ENCODE data around the gene LIG1.

DNA sequence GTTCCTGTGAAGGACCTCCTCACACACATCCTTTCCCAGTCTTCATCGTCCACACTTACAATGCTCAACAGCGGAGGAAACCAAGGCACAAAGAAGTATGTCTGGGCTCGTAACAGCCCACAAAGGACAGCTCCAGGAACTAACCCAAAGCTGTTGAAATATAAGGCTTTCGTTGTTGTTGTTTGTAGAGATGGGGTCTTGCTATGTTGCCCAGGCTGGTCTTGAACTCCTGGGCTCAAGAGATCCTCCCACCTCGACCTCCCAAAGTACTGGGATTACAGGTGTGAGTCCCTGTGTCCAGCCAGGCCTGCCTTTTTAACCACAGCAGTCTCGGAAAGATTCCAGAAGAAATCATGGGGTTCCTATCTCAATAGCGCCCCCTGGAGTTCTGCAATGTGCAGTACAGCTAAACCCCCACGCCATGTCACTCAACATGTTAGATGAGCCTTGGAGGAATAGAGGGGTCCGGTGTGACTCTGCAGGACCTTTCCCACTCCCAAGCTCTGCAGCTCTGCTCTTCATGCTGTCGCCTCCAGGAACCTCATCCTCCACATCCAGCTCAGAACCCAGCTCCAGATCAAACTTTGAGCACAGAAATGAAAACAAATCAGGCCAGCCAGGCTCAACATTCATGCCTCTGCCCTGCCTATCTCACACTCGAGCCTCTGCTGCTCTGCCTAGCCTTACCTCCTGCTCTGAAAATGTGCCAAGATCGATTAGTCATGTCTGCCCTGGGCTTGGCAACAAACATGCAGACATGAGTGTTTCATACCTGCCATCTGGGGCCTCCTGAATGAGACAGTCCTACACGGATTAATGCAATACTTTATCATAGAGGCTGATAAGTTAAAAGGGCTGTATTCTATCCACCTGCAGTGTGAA is 67.0 kb downstream of the LIG1 start:
- TF ChIP-seq, protein P1, sequence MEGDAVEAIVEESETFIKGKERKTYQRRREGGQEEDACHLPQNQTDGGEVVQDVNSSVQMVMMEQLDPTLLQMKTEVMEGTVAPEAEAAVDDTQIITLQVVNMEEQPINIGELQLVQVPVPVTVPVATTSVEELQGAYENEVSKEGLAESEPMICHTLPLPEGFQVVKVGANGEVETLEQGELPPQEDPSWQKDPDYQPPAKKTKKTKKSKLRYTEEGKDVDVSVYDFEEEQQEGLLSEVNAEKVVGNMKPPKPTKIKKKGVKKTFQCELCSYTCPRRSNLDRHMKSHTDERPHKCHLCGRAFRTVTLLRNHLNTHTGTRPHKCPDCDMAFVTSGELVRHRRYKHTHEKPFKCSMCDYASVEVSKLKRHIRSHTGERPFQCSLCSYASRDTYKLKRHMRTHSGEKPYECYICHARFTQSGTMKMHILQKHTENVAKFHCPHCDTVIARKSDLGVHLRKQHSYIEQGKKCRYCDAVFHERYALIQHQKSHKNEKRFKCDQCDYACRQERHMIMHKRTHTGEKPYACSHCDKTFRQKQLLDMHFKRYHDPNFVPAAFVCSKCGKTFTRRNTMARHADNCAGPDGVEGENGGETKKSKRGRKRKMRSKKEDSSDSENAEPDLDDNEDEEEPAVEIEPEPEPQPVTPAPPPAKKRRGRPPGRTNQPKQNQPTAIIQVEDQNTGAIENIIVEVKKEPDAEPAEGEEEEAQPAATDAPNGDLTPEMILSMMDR (IDR thresholded peaks at IDR 0.05; ENCODE audit: poor library complexity), result peak; percentile 55
- no peak for TF ChIP-seq EZH2 (IDR thresholded peaks at IDR 0.05; ENCODE audit: borderline replicate concordance)

Measured in hepatocyte (in vitro differentiated cells).